ENCODE measurements around the gene CTAGE4. TPM values are rescaled to one million over a fixed set of nuclear protein-coding genes. Genes with fewer than 3 reads are reported as not detected.
"Not testable (repeated sequence)": the region's sequence is repeated elsewhere in the genome, so short reads cannot be mapped to it uniquely, and the experiment has no call there.

CTAGE4 gene
- total RNA-seq (2022) (23.2 and 26.0 TPM in 2 replicates), Bru-seq, nascent RNA (percentile 65 among the genes with signal in this experiment), BruChase-seq, experiment 1, labeled RNA remaining after a 6-hour chase (percentile 94 among the genes with signal in this experiment), BruChase-seq, experiment 2, labeled RNA remaining after a 2-hour chase (percentile 83 among the genes with signal in this experiment)
- long read RNA-seq, transcript CTAGE4-201 (1 exons, 2,588 nt) = major isoform, 6 of 6 reads
- long read RNA-seq, partial matches to known transcripts = 0 of 6 reads
- long read RNA-seq, other reads (novel, unspliced or antisense) = 0 of 6 reads

GRCh38 chr7:144183166-144183565, at the start of gene CTAGE4:
Gene CTAGE4, plus strand, starts transcription at chr7:144183466. Its CDS starts 38 bp downstream, at chr7:144183504.
- H3K9me3 Mint-ChIP-seq (ENCODE audit: unreplicated experiment); H3K27me3 Mint-ChIP-seq (ENCODE audit: insufficient read depth, unreplicated experiment); H3K36me3 Mint-ChIP-seq (ENCODE audit: insufficient read depth, unreplicated experiment); BruUV-seq (replicated peaks); CTCF ChIA-PET; intact Hi-C loops (cut with micrococcal nuclease); H3K4me3 Mint-ChIP-seq (ENCODE audit: unreplicated experiment); POLR2A ChIA-PET; H3K4me1 Mint-ChIP-seq (ENCODE audit: insufficient read depth, unreplicated experiment); H3K27ac Mint-ChIP-seq (ENCODE audit: low read depth, unreplicated experiment); DNase-seq (ENCODE audit: unreplicated experiment): not testable (repeated sequence)

GRCh38 chr7:144134116-144134515, 49.1 kb upstream of the CTAGE4 start:
- Mint-ChIP-seq H3K9me3 (ENCODE audit: unreplicated experiment) (no peaks in the 10 kb centered on the region), H3K27me3 (ENCODE audit: insufficient read depth, unreplicated experiment) (no peaks in the 10 kb centered on the region), H3K4me3 (ENCODE audit: unreplicated experiment) (no peak overlapping the region), H3K27ac (ENCODE audit: low read depth, unreplicated experiment) (no peak overlapping the region), H3K4me1 (ENCODE audit: insufficient read depth, unreplicated experiment) (no peaks in the 10 kb centered on the region), H3K36me3 (ENCODE audit: insufficient read depth, unreplicated experiment) (no peaks in the 10 kb centered on the region)
- POLR2A ChIA-PET = no interaction called here
- no peak for TF ChIP-seq CTCF (IDR thresholded peaks at IDR 0.05; ENCODE audit: unreplicated experiment)
- CTCF ChIA-PET = interaction anchor here (0.6 kb wide), 1 partner anchor 715 kb away, joined by 3 read pairs; no protein-coding TSS in a partner anchor
- no peak for DNase-seq (ENCODE audit: unreplicated experiment)
- no TSS peak for BruUV-seq (replicated peaks)
- intact Hi-C loops (cut with micrococcal nuclease) = no loop called here

GRCh38 chr7:144137501-144137900, 45.8 kb upstream of the CTAGE4 start:
- Mint-ChIP-seq H3K4me1 (ENCODE audit: insufficient read depth, unreplicated experiment) (no peaks in the 10 kb centered on the region), H3K4me3 (ENCODE audit: unreplicated experiment) (no peak overlapping the region), H3K36me3 (ENCODE audit: insufficient read depth, unreplicated experiment) (no peaks in the 10 kb centered on the region), H3K27me3 (ENCODE audit: insufficient read depth, unreplicated experiment) (no peaks in the 10 kb centered on the region), H3K9me3 (ENCODE audit: unreplicated experiment) (no peaks in the 10 kb centered on the region), H3K27ac (ENCODE audit: low read depth, unreplicated experiment) (no peak overlapping the region)
- POLR2A ChIA-PET = no interaction called here
- no peak for TF ChIP-seq CTCF (IDR thresholded peaks at IDR 0.05; ENCODE audit: unreplicated experiment)
- no TSS peak for BruUV-seq (replicated peaks)
- peak; percentile 12 for DNase-seq (ENCODE audit: unreplicated experiment)
- intact Hi-C loops (cut with micrococcal nuclease) = no loop called here
- CTCF ChIA-PET = interaction anchor here (3.7 kb wide), 1 partner anchor 10 kb away, joined by 14 read pairs; no protein-coding TSS in a partner anchor

GRCh38 chr7:144142187-144142586, 41.1 kb upstream of the CTAGE4 start:
- intact Hi-C loops (cut with micrococcal nuclease) = no loop called here
- no peak for TF ChIP-seq CTCF (IDR thresholded peaks at IDR 0.05; ENCODE audit: unreplicated experiment)

More at GRCh38 chr7:144142187-144142586, 41.1 kb upstream of the CTAGE4 start:
- BruUV-seq (replicated peaks) = no TSS peak
- POLR2A ChIA-PET = no interaction called here
- Mint-ChIP-seq H3K4me1 (ENCODE audit: insufficient read depth, unreplicated experiment) (no peaks in the 10 kb centered on the region), H3K27ac (ENCODE audit: low read depth, unreplicated experiment) (no peak overlapping the region), H3K27me3 (ENCODE audit: insufficient read depth, unreplicated experiment) (no peaks in the 10 kb centered on the region), H3K9me3 (ENCODE audit: unreplicated experiment) (no peaks in the 10 kb centered on the region), H3K36me3 (ENCODE audit: insufficient read depth, unreplicated experiment) (peaks cover 2% of the 10 kb centered on the region), H3K4me3 (ENCODE audit: unreplicated experiment) (no peak overlapping the region)
- CTCF ChIA-PET = no interaction called here
- DNase-seq (ENCODE audit: unreplicated experiment) = no peak

Measured in MCF 10A (cell line).